WI38 (cell line): ENCODE data around the gene MIP.
"Not testable (repeated sequence)": the region's sequence is repeated elsewhere in the genome, so short reads cannot be mapped to it uniquely, and the experiment has no call there.

ENCODE experiments used
- H3K4me3 ChIP-seq: 2 replicates; pipeline ENCODE4 v1.5.1; 2011; ENCODE audit warnings: low read depth, mild to moderate bottlenecking, control low read depth, low read length
- TF ChIP-seq, protein P1 (sequence below): IDR thresholded peaks from 2 replicates; pipeline ENCODE4 v1.5.1; 2012; ENCODE audit warnings: low read depth, mild to moderate bottlenecking, control low read depth, low read length

The MIP gene

DNA sequence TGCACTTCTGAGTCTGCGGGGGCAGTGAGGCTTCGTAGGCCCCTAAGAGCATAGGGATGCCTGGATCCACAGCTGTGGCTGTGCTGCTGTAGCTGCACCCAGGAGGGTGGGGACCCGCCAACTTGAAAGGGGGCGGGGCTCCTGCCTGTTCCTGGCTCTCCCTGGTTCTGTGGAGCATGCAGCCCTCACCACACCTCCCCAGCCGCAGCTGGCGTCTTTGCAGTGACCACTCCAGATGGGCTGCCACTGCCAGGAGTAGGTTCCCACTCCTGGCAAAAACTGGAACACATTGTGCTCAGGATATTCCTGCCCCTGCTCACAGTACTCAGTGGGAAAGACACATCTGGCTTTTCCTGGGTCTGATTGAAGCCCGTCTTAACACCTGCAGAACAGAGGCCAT, 41.1 kb downstream of the MIP start:
- TF ChIP-seq, protein P1, sequence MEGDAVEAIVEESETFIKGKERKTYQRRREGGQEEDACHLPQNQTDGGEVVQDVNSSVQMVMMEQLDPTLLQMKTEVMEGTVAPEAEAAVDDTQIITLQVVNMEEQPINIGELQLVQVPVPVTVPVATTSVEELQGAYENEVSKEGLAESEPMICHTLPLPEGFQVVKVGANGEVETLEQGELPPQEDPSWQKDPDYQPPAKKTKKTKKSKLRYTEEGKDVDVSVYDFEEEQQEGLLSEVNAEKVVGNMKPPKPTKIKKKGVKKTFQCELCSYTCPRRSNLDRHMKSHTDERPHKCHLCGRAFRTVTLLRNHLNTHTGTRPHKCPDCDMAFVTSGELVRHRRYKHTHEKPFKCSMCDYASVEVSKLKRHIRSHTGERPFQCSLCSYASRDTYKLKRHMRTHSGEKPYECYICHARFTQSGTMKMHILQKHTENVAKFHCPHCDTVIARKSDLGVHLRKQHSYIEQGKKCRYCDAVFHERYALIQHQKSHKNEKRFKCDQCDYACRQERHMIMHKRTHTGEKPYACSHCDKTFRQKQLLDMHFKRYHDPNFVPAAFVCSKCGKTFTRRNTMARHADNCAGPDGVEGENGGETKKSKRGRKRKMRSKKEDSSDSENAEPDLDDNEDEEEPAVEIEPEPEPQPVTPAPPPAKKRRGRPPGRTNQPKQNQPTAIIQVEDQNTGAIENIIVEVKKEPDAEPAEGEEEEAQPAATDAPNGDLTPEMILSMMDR: no peak

DNA sequence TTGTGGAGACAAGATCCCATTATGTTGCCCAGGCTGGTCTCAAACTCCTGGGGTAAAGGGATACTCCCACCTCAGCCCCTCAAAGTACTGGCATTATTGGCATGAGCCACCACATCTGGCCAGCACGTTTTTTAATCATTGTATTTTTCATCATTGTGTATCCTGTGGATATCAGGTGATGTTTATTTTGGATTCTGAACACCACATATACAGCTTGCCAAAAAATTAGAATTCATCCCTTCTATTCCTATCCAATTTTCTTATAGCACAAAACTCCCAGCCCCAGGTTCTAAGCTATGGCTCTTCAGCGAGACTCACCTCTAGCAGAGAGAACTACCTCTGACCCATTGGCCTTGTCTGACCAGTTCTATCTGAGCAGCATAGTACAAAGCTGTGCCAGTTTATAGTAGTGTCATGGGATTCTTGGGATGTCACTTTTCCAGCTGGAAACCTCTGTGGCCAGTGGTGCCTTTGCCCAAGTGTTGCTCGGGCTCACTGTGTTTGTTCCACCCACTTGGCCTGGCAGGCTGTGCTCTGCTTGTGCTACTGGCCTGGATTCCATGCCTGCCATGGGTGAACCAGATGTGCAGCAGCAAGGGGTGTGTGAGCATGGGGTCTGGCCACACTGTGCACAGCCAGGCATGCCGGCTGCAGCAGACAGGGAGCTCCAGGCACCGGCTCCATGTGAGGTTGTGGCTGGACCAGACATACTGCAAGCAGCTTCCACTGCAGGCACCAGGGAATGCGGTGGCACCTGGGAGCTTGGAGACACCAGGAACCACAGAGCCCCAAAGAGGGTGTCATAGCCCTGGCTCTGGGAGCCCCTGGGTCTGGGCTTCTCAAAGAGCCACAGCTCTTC, 42.4 kb downstream of the MIP start:
- TF ChIP-seq, protein P1: no peak

More for the DNA sequence above, 41.1 kb downstream of the MIP start:
- no peak overlapping the region for H3K4me3 ChIP-seq

DNA sequence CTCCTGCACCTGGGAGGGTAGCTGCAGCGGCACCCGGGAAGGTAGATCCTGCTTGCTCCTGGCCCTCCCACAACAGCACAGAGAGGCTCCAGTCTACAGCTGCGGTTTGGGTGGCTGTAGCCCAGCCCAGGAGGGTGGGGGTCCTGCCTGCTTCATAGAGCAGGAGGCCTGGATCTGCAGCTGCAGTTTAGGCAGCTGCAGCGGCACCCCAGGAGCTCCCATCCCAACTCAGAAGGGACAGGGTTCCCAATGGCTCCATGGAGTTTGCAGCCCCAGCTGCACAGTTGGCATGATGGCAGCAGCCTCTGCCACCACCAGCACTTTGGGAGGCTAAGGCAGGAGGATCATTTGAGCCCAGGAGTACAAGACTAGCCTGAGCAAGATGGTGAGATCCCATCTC, 43.7 kb downstream of the MIP start:
- TF ChIP-seq, protein P1: no peak
- no peak overlapping the region for H3K4me3 ChIP-seq

More for the DNA sequence above, 42.4 kb downstream of the MIP start:
- no peak overlapping the region for H3K4me3 ChIP-seq

DNA sequence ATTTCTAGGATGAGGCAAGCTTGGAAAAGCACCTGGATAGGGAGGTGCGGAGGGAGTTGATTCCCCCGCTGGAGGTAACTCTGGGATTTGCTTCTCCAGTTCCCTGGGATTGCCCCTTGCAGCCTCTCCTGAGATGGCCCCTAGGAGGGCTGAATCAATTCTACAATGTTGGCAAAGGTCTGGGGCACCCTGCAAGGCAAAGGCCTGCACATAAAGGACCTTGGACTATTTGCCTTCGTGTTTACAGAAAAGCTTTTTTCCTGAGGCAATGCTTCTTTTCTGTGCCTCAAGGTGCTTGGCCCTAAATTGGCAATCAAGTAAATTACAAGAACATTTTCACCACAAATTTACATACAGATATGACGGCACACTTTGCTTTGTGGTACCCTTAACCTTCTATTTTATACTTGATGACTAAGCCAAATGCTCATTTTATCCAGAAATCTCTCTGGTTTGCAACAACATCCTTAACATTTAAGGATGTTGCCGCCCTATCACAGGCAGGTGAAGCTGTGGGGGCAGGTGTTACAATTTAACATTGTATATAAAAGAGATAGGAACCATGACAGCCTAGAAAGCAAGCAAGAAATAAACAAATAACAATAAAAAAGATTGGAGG, 45.5 kb downstream of the MIP start:
- TF ChIP-seq, protein P1: no peak
- no peak overlapping the region for H3K4me3 ChIP-seq

DNA sequence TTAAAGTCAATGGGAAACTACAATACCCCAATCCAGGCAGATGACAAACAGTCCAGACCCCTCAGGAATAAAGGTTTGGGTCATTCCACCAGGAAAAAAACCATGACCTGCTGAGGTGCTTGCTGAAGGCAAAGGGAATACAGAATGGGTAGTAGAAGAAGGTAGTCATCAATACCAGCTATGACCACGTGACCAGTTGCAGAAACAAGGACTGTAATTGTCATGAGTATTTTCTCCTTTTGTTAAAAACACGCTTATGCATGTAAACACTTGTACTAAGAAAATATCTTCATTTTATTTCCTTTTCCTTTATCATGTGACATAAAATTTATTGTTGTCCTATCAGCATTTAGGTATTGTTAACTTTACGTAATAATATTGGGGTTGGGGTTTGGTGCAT, 50.2 kb downstream of the MIP start:
- H3K4me3 ChIP-seq: not testable (repeated sequence)

DNA sequence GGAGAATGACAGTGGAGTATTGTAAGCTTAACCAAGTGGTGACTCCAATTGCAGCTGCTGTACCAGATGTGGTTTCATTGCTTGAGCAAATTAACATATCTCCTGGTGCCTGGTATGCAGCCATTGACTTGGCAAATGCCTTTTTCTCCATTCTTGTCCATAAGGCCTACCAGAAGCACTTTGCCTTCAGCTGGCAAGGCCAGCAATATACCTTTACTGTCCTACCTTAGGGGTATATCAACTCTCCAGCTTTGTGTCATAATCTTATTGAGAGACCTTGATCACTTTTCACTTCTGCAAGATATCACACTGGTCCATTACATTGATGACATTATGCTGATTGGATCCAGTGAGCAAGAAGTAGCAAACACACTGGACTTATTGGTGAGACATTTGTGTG, 52.8 kb downstream of the MIP start:
- H3K4me3 ChIP-seq: not testable (repeated sequence)

DNA sequence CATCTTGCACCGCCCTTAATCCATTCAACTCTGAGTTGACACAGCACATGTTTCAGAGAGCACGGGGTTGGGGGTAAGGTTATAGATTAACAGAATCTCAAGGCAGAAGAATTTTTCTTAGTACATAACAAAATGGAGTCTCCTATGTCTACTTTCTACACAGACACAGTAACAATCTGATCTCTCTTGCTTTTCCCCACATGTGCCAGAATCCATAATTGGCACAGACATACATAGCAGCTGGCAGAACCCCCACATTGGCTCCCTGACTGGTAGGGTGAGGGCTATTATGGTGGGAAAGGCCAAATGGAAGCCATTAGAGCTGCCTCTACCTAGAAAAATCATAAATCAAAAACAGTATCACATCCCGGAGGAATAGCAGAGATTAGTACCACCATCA, 53.3 kb downstream of the MIP start:
- not testable (repeated sequence) for H3K4me3 ChIP-seq
